ENCODE results near the gene SELENOM. TPM values are rescaled to one million over a fixed set of nuclear protein-coding genes. Genes with fewer than 3 reads are reported as not detected.

The SELENOM gene
- total RNA-seq, 2 donors from 2014 or later, result 27.1 to 61.7 TPM

GRCh38 chr22:31139066-31139465, 31.7 kb upstream of the SELENOM start:
- Histone ChIP-seq H3K9me3 (no peaks in the 10 kb centered on the region), H3K27ac (no peak overlapping the region), H3K27me3 (no peaks in the 10 kb centered on the region), H3K4me1 (no peaks in the 10 kb centered on the region), H3K9ac (ENCODE audit: low read depth in 2 of 2, low read length in 2 of 2) (no peak overlapping the region), H3K4me3 (no peak overlapping the region), H3K36me3 (no peaks in the 10 kb centered on the region)
- no peak for TF ChIP-seq CTCF (IDR thresholded peaks at IDR 0.05)
- no peak for DNase-seq
- intact Hi-C loops (cut with DNase I), result no loop called here

GRCh38 chr22:31138126-31138525, 30.8 kb upstream of the SELENOM start:
- DNase-seq, result no peak
- H3K4me1 ChIP-seq, result no peaks in the 10 kb centered on the region
- H3K27me3 ChIP-seq, result no peaks in the 10 kb centered on the region
- no peak for TF ChIP-seq CTCF (IDR thresholded peaks at IDR 0.05)
- intact Hi-C loops (cut with DNase I), result no loop called here
- H3K9me3 ChIP-seq, result no peaks in the 10 kb centered on the region
- no peaks in the 10 kb centered on the region for H3K36me3 ChIP-seq
- H3K9ac ChIP-seq (ENCODE audit: low read depth in 2 of 2, low read length in 2 of 2), result no peak overlapping the region
- no peak overlapping the region for H3K27ac ChIP-seq
- no peak overlapping the region for H3K4me3 ChIP-seq

GRCh38 chr22:31137721-31138120, 30.4 kb upstream of the SELENOM start:
- Histone ChIP-seq H3K9ac (ENCODE audit: low read depth in 2 of 2, low read length in 2 of 2) (no peak overlapping the region), H3K9me3 (no peaks in the 10 kb centered on the region), H3K4me1 (no peaks in the 10 kb centered on the region), H3K27ac (no peak overlapping the region), H3K27me3 (no peaks in the 10 kb centered on the region), H3K36me3 (no peaks in the 10 kb centered on the region), H3K4me3 (no peak overlapping the region)
- no peak for DNase-seq
- no peak for TF ChIP-seq CTCF (IDR thresholded peaks at IDR 0.05)
- intact Hi-C loops (cut with DNase I), result no loop called here

GRCh38 chr22:31136711-31137110, 29.3 kb upstream of the SELENOM start:
- H3K36me3 ChIP-seq, result no peaks in the 10 kb centered on the region
- no peak overlapping the region for H3K27ac ChIP-seq
- no peak overlapping the region for H3K4me3 ChIP-seq
- no peaks in the 10 kb centered on the region for H3K27me3 ChIP-seq
- intact Hi-C loops (cut with DNase I), result no loop called here
- no peak for TF ChIP-seq CTCF (IDR thresholded peaks at IDR 0.05)
- no peak overlapping the region for H3K9ac ChIP-seq (ENCODE audit: low read depth in 2 of 2, low read length in 2 of 2)
- H3K4me1 ChIP-seq, result no peaks in the 10 kb centered on the region
- no peaks in the 10 kb centered on the region for H3K9me3 ChIP-seq
- no peak for DNase-seq

- intact Hi-C loops (cut with DNase I), result no loop called here
- H3K36me3 ChIP-seq, result no peaks in the 10 kb centered on the region
- no peak overlapping the region for H3K27ac ChIP-seq
- H3K27me3 ChIP-seq, result no peaks in the 10 kb centered on the region
- no peaks in the 10 kb centered on the region for H3K9me3 ChIP-seq
- DNase-seq, result no peak
- H3K4me1 ChIP-seq, result no peaks in the 10 kb centered on the region
- TF ChIP-seq CTCF (IDR thresholded peaks at IDR 0.05), result no peak
- no peak overlapping the region for H3K4me3 ChIP-seq
- no peak overlapping the region for H3K9ac ChIP-seq (ENCODE audit: low read depth in 2 of 2, low read length in 2 of 2)
Measured at GRCh38 chr22:31136155-31136554, 28.8 kb upstream of the SELENOM start.

GRCh38 chr22:31135706-31136105, 28.3 kb upstream of the SELENOM start:
- H3K27ac ChIP-seq, result no peak overlapping the region
- TF ChIP-seq CTCF (IDR thresholded peaks at IDR 0.05), result no peak
- DNase-seq, result no peak
- H3K9ac ChIP-seq (ENCODE audit: low read depth in 2 of 2, low read length in 2 of 2), result no peak overlapping the region
- no peaks in the 10 kb centered on the region for H3K9me3 ChIP-seq
- H3K36me3 ChIP-seq, result no peaks in the 10 kb centered on the region
- no peaks in the 10 kb centered on the region for H3K27me3 ChIP-seq
- intact Hi-C loops (cut with DNase I), result no loop called here
- H3K4me3 ChIP-seq, result no peak overlapping the region
- no peaks in the 10 kb centered on the region for H3K4me1 ChIP-seq

All from colonic mucosa (tissue), 4 donors.